H1 (cell line): ENCODE data around the gene PTGDR2. TPM values are rescaled to one million over a fixed set of nuclear protein-coding genes. Genes with fewer than 3 reads are reported as not detected.

Experiments used
- CHD7 ChIP-seq: fragments of 300-600 bp; sonication (generic); IDR thresholded peaks from 2 replicates; pipeline ENCODE4 v1.7.1; 2012; ENCODE audit warnings: low read length, moderate library complexity, mild to moderate bottlenecking, inconsistent platforms; ENCODE audit not compliant: insufficient replicate concordance
- EP300 ChIP-seq, 2 experiments: IDR thresholded peaks; 1 replicate in 1 of 2; 2 replicates in 1 of 2; pipeline ENCODE4 v1.6.1; 2011 to 2012; ENCODE audit warnings: low read depth in 2 of 2, low read length in 2 of 2, mild to moderate bottlenecking in 2 of 2, borderline replicate concordance in 1 of 2, inconsistent platforms in 1 of 2, moderate library complexity in 1 of 2
- HDAC6 ChIP-seq: IDR thresholded peaks from one replicate; pipeline ENCODE4 v1.7.1; 2012; ENCODE audit warnings: low read depth, mild to moderate bottlenecking, inconsistent platforms, low read length, moderate library complexity
- RXRA ChIP-seq: IDR thresholded peaks from 2 replicates; pipeline ENCODE4 v1.6.1; 2011; ENCODE audit warnings: low read depth, mild to moderate bottlenecking, low read length, moderate library complexity; ENCODE audit not compliant: insufficient read depth
- SIN3A ChIP-seq, 2 experiments: IDR thresholded peaks in 1 of 2; conservative IDR thresholded peaks in 1 of 2; 2 replicates each; pipeline ENCODE4 v1.6.1; 2011 to 2012; ENCODE audit warnings: low read length in 2 of 2, improper control_type of control experiment in 1 of 2, low read depth in 1 of 2, mild to moderate bottlenecking in 1 of 2
- polyA plus RNA-seq, 7 experiments: library from polyadenylated mRNA; depleted of rRNA in 3 of 7; stranded (reverse) in 5 of 7; unstranded in 2 of 7; fragments of >200 nt in 5 of 7; fragments of 200-250 nt in 2 of 7; gene quantifications; 1 replicate in 5 of 7; 2 replicates in 1 of 7; 4 replicates in 1 of 7; pipeline versions ENCODE4 v1.2.1 to v1.2.3, GENCODE V29; 2011 to 2013; ENCODE audit warnings: missing spikeins in 2 of 7, mixed read lengths in 2 of 7
- total RNA-seq: library from RNA; stranded (reverse); fragmentation: NEBNext Ultra II Directional; extraction: Animal tissue kit (Norgen Biotek cat#: 25700); gene quantifications from 2 replicates; pipeline ENCODE4 v1.2.1, GENCODE V29; 2021

Gene PTGDR2
- total and polyA plus RNA-seq, 2 of the 8 experiments (the other 6 are each of a cell fraction or from before 2014, with no cell fraction given) = 0.20 TPM; not detected in 1

- TF ChIP-seq CHD7 = no peak
- TF ChIP-seq SIN3A (conservative IDR thresholded peaks at IDR 0.05 in 1 of 2, IDR thresholded peaks at IDR 0.05 in 1 of 2; ENCODE audit: low read depth in 1 of 2, low read length in 2 of 2) = no peak
- no peak for TF ChIP-seq HDAC6
- no peak for TF ChIP-seq RXRA
- TF ChIP-seq EP300 (IDR thresholded peaks at IDR 0.05; ENCODE audit: borderline replicate concordance in 1 of 2, low read depth in 2 of 2, low read length in 2 of 2) = no peak
Observed at GRCh38 chr11:60858236-60858635, 2.5 kb upstream of the PTGDR2 start (continued).
